Breast epithelium (tissue), 3 donors: Measurements from ENCODE around the gene TBRG4.

Experiments used
- CTCF ChIP-seq, 3 donors: fragments of 450-650 bp; IDR thresholded peaks; one replicate each; pipeline ENCODE4 v1.5.1; 2016 to 2017; ENCODE audit warnings: antibody characterized with exemption in 3 of 3, mild to moderate bottlenecking in 3 of 3, moderate library complexity in 3 of 3
- POLR2A ChIP-seq: fragments of 450-650 bp; IDR thresholded peaks from one replicate; pipeline ENCODE4 v1.6.1; 2016; ENCODE audit warnings: antibody characterized with exemption, mild to moderate bottlenecking, moderate library complexity
- POLR2AphosphoS5 ChIP-seq, 3 donors: sonication (generic); formaldehyde crosslinking; IDR thresholded peaks; one replicate each; pipeline ENCODE4 v1.6.1; 2017; ENCODE audit warnings: antibody characterized with exemption in 3 of 3

GRCh38 chr7:45107356-45107755, 4.1 kb downstream of the TBRG4 start:
- TF ChIP-seq CTCF (IDR thresholded peaks at IDR 0.05), result no peak
- TF ChIP-seq POLR2A, result no peak
- TF ChIP-seq POLR2AphosphoS5 (IDR thresholded peaks at IDR 0.05), result no peak
